ENCODE measurements around the gene GSKIP. TPM values are rescaled to one million over a fixed set of nuclear protein-coding genes. Genes with fewer than 3 reads are reported as not detected.

The GSKIP gene
- total RNA-seq, 2 donors from 2014 or later: 43.7 to 44.4 TPM

DNA sequence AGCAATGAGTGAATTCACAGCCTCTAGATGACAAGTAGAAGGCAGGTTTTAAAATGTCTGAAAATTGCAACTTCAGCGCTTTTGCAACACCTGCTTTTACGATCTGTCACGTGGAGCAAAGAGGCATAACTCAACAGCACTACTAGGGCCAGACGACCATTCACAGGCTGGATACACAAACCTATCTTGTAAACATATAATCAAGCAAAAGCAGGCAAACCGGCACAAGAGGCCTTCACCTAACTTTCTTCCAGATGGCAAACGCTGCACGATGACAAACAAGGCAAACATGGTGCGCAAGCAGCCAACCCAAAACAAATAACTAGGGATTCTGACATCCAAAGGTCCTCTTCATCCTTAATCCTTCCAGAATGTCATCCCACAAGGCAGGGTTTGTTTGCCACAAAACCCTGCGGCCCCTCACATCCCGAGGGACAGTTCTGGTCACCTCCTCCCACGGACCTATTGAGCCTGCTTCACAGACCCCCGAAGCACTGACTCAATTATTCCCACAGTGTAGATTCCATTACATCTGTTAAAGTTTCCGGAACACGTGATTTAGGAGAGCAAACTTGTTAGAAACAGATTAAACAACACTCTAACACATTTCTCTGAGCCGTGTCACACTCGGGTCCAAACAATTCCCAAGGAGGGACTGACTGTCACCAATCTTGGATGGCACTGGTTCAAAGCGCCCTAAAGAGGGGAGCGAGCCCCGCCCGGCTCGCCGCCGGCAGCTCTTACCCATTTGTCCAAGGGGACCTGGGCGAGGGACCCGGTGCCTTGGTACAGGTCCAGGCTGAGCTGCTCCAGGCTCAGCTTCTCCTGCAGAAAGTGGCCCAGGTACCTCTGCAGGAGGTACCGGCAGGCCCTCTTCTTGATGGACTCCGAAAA is 1.0 kb upstream of the GSKIP start:
- Histone ChIP-seq H3K4me1 (ENCODE audit: control insufficient read depth, insufficient read depth, low read length) (peaks cover 6% of the 10 kb centered on the region), H3K27ac (ENCODE audit: low read depth, low read length) (peak overlapping the region; percentile 83), H3K27me3 (ENCODE audit: control insufficient read depth, insufficient read depth, low read length, poor library complexity, severe bottlenecking) (no peaks in the 10 kb centered on the region), H3K36me3 (ENCODE audit: control insufficient read depth, insufficient read depth, low read length) (no peaks in the 10 kb centered on the region), H3K4me3 (ENCODE audit: low read length) (peak overlapping the region; percentile 94), H3K9me3 (ENCODE audit: control insufficient read depth, low read length) (no peaks in the 10 kb centered on the region), H3K9ac (ENCODE audit: extremely low read depth, low read length, poor library complexity, severe bottlenecking) (peak overlapping the region; percentile 78)
- DNase-seq: peak; percentile 63
- peaks cover 7% of the 10 kb centered on the region for H3K36me3 Mint-ChIP-seq (ENCODE audit: low read depth)
- H3K27ac Mint-ChIP-seq: peak overlapping the region; percentile 61
- peaks cover 31% of the 10 kb centered on the region for H3K4me1 Mint-ChIP-seq
- peak overlapping the region; percentile 89 for H3K4me3 Mint-ChIP-seq
- WGBS, 2 experiments (ENCODE audit: insufficient coverage in 1 of 2, insufficient read length in 1 of 2): 4 to 10% methylated on average over 11 to 27 of the region's 27 CpGs
- H3K27me3 Mint-ChIP-seq (ENCODE audit: insufficient read depth): no peaks in the 10 kb centered on the region
- TF ChIP-seq, protein P1, sequence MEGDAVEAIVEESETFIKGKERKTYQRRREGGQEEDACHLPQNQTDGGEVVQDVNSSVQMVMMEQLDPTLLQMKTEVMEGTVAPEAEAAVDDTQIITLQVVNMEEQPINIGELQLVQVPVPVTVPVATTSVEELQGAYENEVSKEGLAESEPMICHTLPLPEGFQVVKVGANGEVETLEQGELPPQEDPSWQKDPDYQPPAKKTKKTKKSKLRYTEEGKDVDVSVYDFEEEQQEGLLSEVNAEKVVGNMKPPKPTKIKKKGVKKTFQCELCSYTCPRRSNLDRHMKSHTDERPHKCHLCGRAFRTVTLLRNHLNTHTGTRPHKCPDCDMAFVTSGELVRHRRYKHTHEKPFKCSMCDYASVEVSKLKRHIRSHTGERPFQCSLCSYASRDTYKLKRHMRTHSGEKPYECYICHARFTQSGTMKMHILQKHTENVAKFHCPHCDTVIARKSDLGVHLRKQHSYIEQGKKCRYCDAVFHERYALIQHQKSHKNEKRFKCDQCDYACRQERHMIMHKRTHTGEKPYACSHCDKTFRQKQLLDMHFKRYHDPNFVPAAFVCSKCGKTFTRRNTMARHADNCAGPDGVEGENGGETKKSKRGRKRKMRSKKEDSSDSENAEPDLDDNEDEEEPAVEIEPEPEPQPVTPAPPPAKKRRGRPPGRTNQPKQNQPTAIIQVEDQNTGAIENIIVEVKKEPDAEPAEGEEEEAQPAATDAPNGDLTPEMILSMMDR (conservative IDR thresholded peaks at IDR 0.05): no peak
- no peaks in the 10 kb centered on the region for H3K9me3 Mint-ChIP-seq

DNA sequence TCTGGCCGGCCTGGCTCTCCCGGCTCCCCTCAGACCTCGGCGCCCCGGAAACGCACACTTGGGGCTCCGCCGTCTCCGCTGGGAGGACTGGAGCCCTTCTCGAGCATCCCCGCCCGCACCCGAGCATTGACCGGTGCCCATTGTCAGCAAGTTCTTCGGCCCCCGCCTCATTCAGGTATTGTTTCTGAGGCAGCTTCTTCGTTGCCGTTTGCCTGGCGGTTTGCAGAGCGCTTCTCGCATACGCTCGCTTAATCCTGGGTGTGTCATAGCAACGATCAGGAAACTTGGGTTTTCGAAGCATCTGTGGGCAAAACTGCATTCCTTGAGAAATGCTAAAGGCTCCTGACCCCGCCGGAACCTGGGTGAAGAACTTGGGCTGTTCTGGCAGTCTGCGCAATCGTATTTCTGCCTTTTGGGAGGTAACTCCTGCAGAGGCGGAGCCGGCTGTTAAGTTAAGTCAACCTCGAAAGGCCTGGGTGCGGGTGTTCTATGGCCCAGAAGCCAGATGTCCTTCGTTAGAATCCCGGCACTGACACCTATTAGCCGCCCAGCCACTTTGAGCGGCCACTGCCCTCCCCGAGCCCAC is 518 bp downstream of the GSKIP start:
- Histone ChIP-seq H3K9ac (ENCODE audit: extremely low read depth, low read length, poor library complexity, severe bottlenecking) (peak overlapping the region; percentile 77), H3K27me3 (ENCODE audit: control insufficient read depth, insufficient read depth, low read length, poor library complexity, severe bottlenecking) (no peaks in the 10 kb centered on the region), H3K9me3 (ENCODE audit: control insufficient read depth, low read length) (no peaks in the 10 kb centered on the region), H3K36me3 (ENCODE audit: control insufficient read depth, insufficient read depth, low read length) (no peaks in the 10 kb centered on the region), H3K4me3 (ENCODE audit: low read length) (peak overlapping the region; percentile 97), H3K27ac (ENCODE audit: low read depth, low read length) (peak overlapping the region; percentile 18), H3K4me1 (ENCODE audit: control insufficient read depth, insufficient read depth, low read length) (peaks cover 6% of the 10 kb centered on the region)
- 1 to 2% methylated on average over 31 to 38 of the region's 38 CpGs for WGBS, 2 experiments (ENCODE audit: insufficient coverage in 1 of 2, insufficient read length in 1 of 2)
- Mint-ChIP-seq H3K4me1 (peaks cover 36% of the 10 kb centered on the region), H3K4me3 (peak overlapping the region; percentile 89), H3K36me3 (ENCODE audit: low read depth) (peaks cover 12% of the 10 kb centered on the region), H3K9me3 (peaks cover 5% of the 10 kb centered on the region), H3K27me3 (ENCODE audit: insufficient read depth) (no peaks in the 10 kb centered on the region), H3K27ac (peak overlapping the region; percentile 92)
- DNase-seq: peak; percentile 81
- TF ChIP-seq, protein P1 (conservative IDR thresholded peaks at IDR 0.05): no peak

DNA sequence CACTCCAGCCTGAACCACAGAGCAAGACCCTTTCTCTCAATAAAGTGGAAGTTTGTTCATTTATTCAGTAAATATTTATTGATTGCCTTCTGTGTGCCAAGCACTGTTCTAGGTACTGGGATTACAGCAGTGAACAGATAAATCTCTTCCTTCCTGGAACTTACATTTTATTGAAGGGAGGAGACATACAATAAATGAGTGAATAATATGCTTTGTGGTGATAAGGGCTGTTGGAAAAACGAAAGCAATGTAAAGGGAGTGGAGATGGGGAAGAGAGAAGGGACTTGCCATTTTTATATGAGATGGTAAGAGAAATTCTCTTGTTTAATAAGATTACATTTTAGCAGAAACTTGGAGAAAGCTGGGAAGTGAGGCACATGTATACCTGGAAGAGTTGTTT is 1.6 kb downstream of the GSKIP start:
- Histone ChIP-seq H3K27ac (ENCODE audit: low read depth, low read length) (no peak overlapping the region), H3K9me3 (ENCODE audit: control insufficient read depth, low read length) (no peaks in the 10 kb centered on the region), H3K27me3 (ENCODE audit: control insufficient read depth, insufficient read depth, low read length, poor library complexity, severe bottlenecking) (no peaks in the 10 kb centered on the region), H3K4me1 (ENCODE audit: control insufficient read depth, insufficient read depth, low read length) (peaks cover 6% of the 10 kb centered on the region), H3K4me3 (ENCODE audit: low read length) (peak overlapping the region; percentile 97), H3K9ac (ENCODE audit: extremely low read depth, low read length, poor library complexity, severe bottlenecking) (no peak overlapping the region), H3K36me3 (ENCODE audit: control insufficient read depth, insufficient read depth, low read length) (no peaks in the 10 kb centered on the region)
- no peak overlapping the region for H3K27ac Mint-ChIP-seq
- H3K4me1 Mint-ChIP-seq: peaks cover 40% of the 10 kb centered on the region
- H3K9me3 Mint-ChIP-seq: peaks cover 8% of the 10 kb centered on the region
- H3K36me3 Mint-ChIP-seq (ENCODE audit: low read depth): peaks cover 19% of the 10 kb centered on the region
- TF ChIP-seq, protein P1 (conservative IDR thresholded peaks at IDR 0.05): no peak
- no peaks in the 10 kb centered on the region for H3K27me3 Mint-ChIP-seq (ENCODE audit: insufficient read depth)
- 88 to 91% methylated on average over 1 of the region's 1 CpG for WGBS, 2 experiments (ENCODE audit: insufficient coverage in 1 of 2, insufficient read length in 1 of 2)
- peak overlapping the region; percentile 89 for H3K4me3 Mint-ChIP-seq
- no peak for DNase-seq
